RWPE2 (cell line): ENCODE data around the gene EIF2S2.
A peak's percentile ranks its signal among the peaks of the same experiment; 100 is the strongest.
"Not testable (repeated sequence)": the region's sequence is repeated elsewhere in the genome, so short reads cannot be mapped to it uniquely, and the experiment has no call there.

ENCODE experiments used
- ATAC-seq: fragments of 200-7000 bp; cut with Tn5 transposase; 3 replicates; pipeline ENCODE4 v1.9.1; 2021; ENCODE audit warnings: low read depth
- DNase-seq: peaks from one replicate; pipeline ENCODE4 v3.0.0-alpha.2; 2020; ENCODE audit warnings: low spot score
- H3K27ac ChIP-seq: fragments of 450-650 bp; 2 replicates; pipeline ENCODE4 v1.5.1; 2017; ENCODE audit warnings: mild to moderate bottlenecking; ENCODE audit not compliant: poor library complexity, severe bottlenecking
- H3K27me3 ChIP-seq: fragments of 250-450 bp; sonication (Bioruptor Pico); 2 replicates; pipeline ENCODE4 v1.5.1; 2021; ENCODE audit warnings: mild to moderate bottlenecking, moderate library complexity; ENCODE audit not compliant: insufficient read depth, poor library complexity, severe bottlenecking
- H3K36me3 ChIP-seq: fragments of 250-450 bp; sonication (Bioruptor Pico); 2 replicates; pipeline ENCODE4 v1.5.1; 2020; ENCODE audit warnings: low read depth, mild to moderate bottlenecking, moderate library complexity
- H3K4me1 ChIP-seq: fragments of 250-450 bp; sonication (Bioruptor Pico); 2 replicates; pipeline ENCODE4 v1.5.1; 2021; ENCODE audit warnings: mild to moderate bottlenecking, moderate library complexity; ENCODE audit not compliant: insufficient read depth, poor library complexity, severe bottlenecking
- H3K4me3 ChIP-seq: fragments of 250-450 bp; sonication (Bioruptor Pico); 2 replicates; pipeline ENCODE4 v1.5.1; 2021; ENCODE audit warnings: mild to moderate bottlenecking, moderate library complexity; ENCODE audit not compliant: severe bottlenecking
- H3K9me3 ChIP-seq: fragments of 250-450 bp; sonication (Bioruptor Pico); 2 replicates; pipeline ENCODE4 v1.5.1; 2021; ENCODE audit warnings: mild to moderate bottlenecking, moderate library complexity; ENCODE audit not compliant: severe bottlenecking
- CTCF ChIP-seq: fragments of 450-650 bp; IDR thresholded peaks from one replicate; pipeline ENCODE4 v1.5.1; 2017; ENCODE audit warnings: mild to moderate bottlenecking, moderate library complexity; ENCODE audit not compliant: poor library complexity, severe bottlenecking

The EIF2S2 gene

GRCh38 chr20:34111702-34112599, at the start of gene EIF2S2:
Gene EIF2S2 (minus strand): TSS chr20:34112243. CDS start chr20:34112110, 133 bp downstream.
- Histone ChIP-seq H3K4me3 (peak within 1 kb of the TSS; percentile 90), H3K27ac (peak within 1 kb of the TSS; percentile 82), H3K27me3 (no peaks in the 10 kb centered on the region), H3K9me3 (no peaks in the 10 kb centered on the region), H3K36me3 (peaks cover 46% of the 10 kb centered on the region), H3K4me1 (peaks cover 28% of the 10 kb centered on the region)
- peak; percentile 99 for DNase-seq
- peak; percentile 88 for ATAC-seq
- TF ChIP-seq CTCF = no peak

GRCh38 chr20:34157697-34158096, 45.7 kb upstream of the EIF2S2 start:
- not testable (repeated sequence) for DNase-seq, H3K4me3 ChIP-seq, H3K4me1 ChIP-seq, H3K27me3 ChIP-seq, H3K27ac ChIP-seq, H3K9me3 ChIP-seq, H3K36me3 ChIP-seq, ATAC-seq

GRCh38 chr20:34155836-34156235, 43.8 kb upstream of the EIF2S2 start:
- H3K27me3 ChIP-seq = no peaks in the 10 kb centered on the region
- no peak for ATAC-seq
- H3K4me1 ChIP-seq = no peaks in the 10 kb centered on the region
- no peak for TF ChIP-seq CTCF
- H3K4me3 ChIP-seq = no peak overlapping the region
- no peaks in the 10 kb centered on the region for H3K36me3 ChIP-seq
- H3K27ac ChIP-seq = no peak overlapping the region
- no peak for DNase-seq
- no peaks in the 10 kb centered on the region for H3K9me3 ChIP-seq

- not testable (repeated sequence) for H3K9me3 ChIP-seq, H3K27me3 ChIP-seq, H3K4me3 ChIP-seq, ATAC-seq, H3K4me1 ChIP-seq, H3K27ac ChIP-seq, DNase-seq, H3K36me3 ChIP-seq
Measured at GRCh38 chr20:34153169-34153568, 41.1 kb upstream of the EIF2S2 start.

GRCh38 chr20:34152073-34152472, 40.0 kb upstream of the EIF2S2 start:
- not testable (repeated sequence) for ATAC-seq, H3K9me3 ChIP-seq, H3K4me3 ChIP-seq, H3K4me1 ChIP-seq, H3K27me3 ChIP-seq, H3K27ac ChIP-seq, DNase-seq, H3K36me3 ChIP-seq

- DNase-seq = no peak
- no peak for TF ChIP-seq CTCF
Measured at GRCh38 chr20:34150306-34151000, 38.4 kb upstream of the EIF2S2 start.

More at GRCh38 chr20:34150306-34151000, 38.4 kb upstream of the EIF2S2 start:
- peak; percentile 12; the same call in 1 of the 3 replicates for ATAC-seq
- no peaks in the 10 kb centered on the region for H3K36me3 ChIP-seq
- no peaks in the 10 kb centered on the region for H3K27me3 ChIP-seq
- H3K9me3 ChIP-seq = no peaks in the 10 kb centered on the region
- H3K4me3 ChIP-seq = no peak overlapping the region
- H3K27ac ChIP-seq = no peak overlapping the region
- H3K4me1 ChIP-seq = no peaks in the 10 kb centered on the region
